Activated CD8-positive, alpha-beta memory T cell treated with anti-CD3 and anti-CD28 coated beads, Interleukin-2, amount 50 U/mL, for 24 hours (primary cell): Measurements from ENCODE around the gene BZW2.
"Not testable (repeated sequence)": the region's sequence is repeated elsewhere in the genome, so short reads cannot be mapped to it uniquely, and the experiment has no call there.

ENCODE experiments used
- DNase-seq: peaks from one replicate; pipeline ENCODE4 v3.0.0-alpha.2; 2020; ENCODE audit errors: extremely low read depth

BZW2 gene

GRCh38 chr7:16644636-16645592 is 1.1 kb upstream of the BZW2 start:
- no peak for DNase-seq

DNA sequence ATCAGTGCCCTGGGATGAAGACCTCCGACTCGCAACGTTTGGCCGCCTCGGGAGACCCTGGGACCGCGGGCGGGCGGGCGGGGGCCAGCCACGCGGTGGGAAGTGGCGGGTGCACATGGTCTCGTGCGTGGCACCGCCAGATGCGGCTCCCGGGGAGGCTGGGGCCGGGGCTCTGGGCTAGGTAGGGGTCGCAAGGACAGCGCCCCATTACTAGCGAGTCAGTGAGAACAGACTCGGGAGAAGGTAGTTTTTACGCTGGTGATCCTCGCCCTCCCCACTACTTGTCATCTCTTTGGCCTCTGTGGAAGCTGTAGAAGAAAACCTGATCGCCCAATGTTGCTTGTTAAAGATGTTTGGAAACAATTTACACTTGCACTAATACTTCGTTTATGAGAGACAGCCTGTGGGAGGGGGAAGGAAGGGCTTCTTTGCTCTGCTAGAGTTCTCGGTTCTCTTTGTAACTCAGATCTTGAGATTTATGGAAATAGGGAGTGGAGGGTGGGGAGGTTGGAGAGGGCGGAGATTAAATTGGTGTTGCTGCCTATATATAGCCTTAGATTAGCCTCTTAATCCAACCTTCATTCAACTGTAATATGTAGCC is 591 bp downstream of the BZW2 start:
- no peak for DNase-seq

- no peak for DNase-seq
These were observed 1.5 kb downstream of the BZW2 start for GRCh38 chr7:16647435-16647960.

DNA sequence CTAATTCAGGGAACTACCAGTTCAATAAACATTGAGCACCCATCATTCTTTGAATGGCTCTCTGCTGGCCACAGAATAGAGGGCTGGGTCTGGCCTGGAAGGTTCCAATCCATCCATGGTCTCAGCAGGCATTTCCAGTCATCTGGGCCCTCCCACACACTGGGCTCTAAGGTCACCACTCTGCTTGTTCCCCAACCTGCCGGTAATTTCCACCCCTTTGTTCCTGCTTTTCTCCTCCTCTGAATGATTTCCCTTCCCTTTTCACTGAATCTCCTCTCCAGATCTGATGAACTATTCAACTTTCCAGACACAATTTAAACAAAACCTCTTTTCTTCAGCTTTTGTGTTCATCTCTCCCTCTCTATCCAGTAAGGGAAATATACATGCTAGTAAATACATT is 2.6 kb downstream of the BZW2 start:
- DNase-seq, result no peak

- DNase-seq, result no peak
These were observed 3.2 kb downstream of the BZW2 start for GRCh38 chr7:16649196-16649595.

GRCh38 chr7:16650266-16650665 is 4.3 kb downstream of the BZW2 start:
- no peak for DNase-seq

- DNase-seq, result no peak
These were observed 5.6 kb downstream of the BZW2 start for GRCh38 chr7:16651396-16652239.

DNA sequence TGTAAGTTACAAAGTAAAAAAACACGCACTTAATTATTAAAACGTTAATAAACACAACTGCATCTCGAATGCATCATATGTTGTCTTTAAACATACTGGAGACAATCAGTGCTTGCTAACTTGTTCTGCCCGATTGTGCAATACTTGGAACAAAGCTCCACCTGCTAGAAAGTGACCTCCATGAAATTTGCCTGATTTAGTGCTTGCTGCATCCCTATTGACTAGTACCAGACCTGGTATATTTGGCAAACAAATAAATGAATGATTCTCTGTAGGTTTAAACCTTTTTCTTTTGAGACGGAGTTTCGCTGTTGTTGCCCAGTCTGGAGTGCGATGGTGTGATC is 6.2 kb downstream of the BZW2 start:
- DNase-seq, result no peak

GRCh38 chr7:16652888-16653287 is 6.9 kb downstream of the BZW2 start:
- DNase-seq, result no peak

- no peak for DNase-seq
These were observed 9.4 kb downstream of the BZW2 start for GRCh38 chr7:16655394-16655793.

- no peak for DNase-seq
These were observed 10.2 kb downstream of the BZW2 start for GRCh38 chr7:16656141-16656540.

GRCh38 chr7:16657656-16658279 is 11.8 kb downstream of the BZW2 start:
- no peak for DNase-seq

- not testable (repeated sequence) for DNase-seq
These were observed 14.0 kb downstream of the BZW2 start for GRCh38 chr7:16659854-16660497.

DNA sequence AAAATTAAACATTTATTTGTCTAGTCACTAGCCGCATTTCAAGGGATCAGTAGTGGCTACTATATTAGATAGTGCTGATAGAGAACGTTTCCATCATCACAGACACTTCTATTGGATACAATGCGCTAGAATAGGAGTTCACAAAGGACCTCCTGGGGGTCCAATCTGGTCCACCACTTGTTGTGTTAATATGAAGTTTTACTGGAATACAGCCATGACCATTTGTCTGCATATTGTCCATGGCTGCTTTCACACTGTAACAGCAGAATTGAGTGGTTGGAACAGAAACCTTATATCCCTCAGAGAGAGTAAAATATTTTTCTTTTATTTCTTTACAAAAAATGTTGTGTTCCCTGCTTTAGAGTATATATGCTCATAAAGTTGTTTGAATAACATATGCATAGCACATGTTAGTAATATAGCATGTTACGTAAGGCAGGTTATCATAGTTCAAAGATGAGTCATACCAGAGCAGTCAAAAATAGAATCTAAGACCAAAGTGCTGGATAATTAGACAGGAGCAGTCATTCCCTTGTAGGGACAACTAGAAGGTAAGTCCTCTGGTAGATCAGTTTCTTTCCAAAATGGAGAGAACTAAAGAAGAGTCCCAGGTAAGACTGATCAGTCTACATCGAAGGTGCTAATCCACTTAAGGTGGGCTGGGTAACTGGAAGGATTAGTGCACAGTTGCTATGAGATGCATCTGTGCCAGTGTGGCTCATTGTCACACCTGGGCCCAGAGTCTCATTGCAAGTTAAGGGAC is 14.9 kb downstream of the BZW2 start:
- no peak for DNase-seq

GRCh38 chr7:16661924-16662323 is 15.9 kb downstream of the BZW2 start:
- DNase-seq, result no peak

GRCh38 chr7:16667355-16667754 is 21.4 kb downstream of the BZW2 start:
- no peak for DNase-seq

- DNase-seq, result no peak
These were observed 22.3 kb downstream of the BZW2 start for GRCh38 chr7:16668049-16668858.

GRCh38 chr7:16668978-16669377 is 23.0 kb downstream of the BZW2 start:
- no peak for DNase-seq

GRCh38 chr7:16669581-16669980 is 23.6 kb downstream of the BZW2 start:
- no peak for DNase-seq

DNA sequence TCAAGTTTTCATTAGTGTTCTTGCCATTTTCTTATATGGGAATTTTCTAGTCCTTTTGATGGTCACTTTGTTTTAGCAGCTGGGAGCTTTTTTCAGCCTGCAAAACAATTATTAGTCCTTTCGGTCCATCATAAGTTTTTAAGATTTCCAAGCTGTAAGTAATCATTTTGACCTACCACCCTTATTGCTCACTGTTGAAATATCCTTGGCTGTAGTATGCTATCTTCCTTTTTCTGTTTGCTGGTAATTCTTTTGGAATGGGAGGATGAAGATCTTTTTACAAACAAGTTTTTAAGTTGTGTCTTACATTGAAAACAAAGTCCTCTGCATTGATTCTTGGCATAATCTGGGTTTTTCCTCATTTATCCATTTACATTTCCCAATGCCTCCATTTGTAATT is 24.0 kb downstream of the BZW2 start:
- DNase-seq, result no peak
